Activated CD8-positive, alpha-beta memory T cell treated with anti-CD3 and anti-CD28 coated beads for 1 hour (primary cell): ENCODE measurements around the gene KIF9.
"Not testable (repeated sequence)": the region's sequence is repeated elsewhere in the genome, so short reads cannot be mapped to it uniquely, and the experiment has no call there.

Experiments
- DNase-seq, 2 donors: peaks; one replicate each; pipeline ENCODE4 v3.0.0-alpha.2; 2020; ENCODE audit warnings: low read depth in 1 of 2; ENCODE audit errors: extremely low read depth in 1 of 2

The KIF9 gene

GRCh38 chr3:47194994-47195393 lies 87.6 kb downstream of the KIF9 start:
- DNase-seq, result no peak

- DNase-seq, result no peak
Observed at GRCh38 chr3:47193871-47194859, 88.4 kb downstream of the KIF9 start.

GRCh38 chr3:47186285-47186684 lies 96.3 kb downstream of the KIF9 start:
- DNase-seq, result no peak

- not testable (repeated sequence) for DNase-seq
Observed at GRCh38 chr3:47181685-47182084, 100.9 kb downstream of the KIF9 start.

GRCh38 chr3:47180011-47180410 lies 102.6 kb downstream of the KIF9 start:
- not testable (repeated sequence) for DNase-seq
